ENCODE measurements around the gene SLC6A2. TPM values are rescaled to one million over a fixed set of nuclear protein-coding genes. Genes with fewer than 3 reads are reported as not detected.

The SLC6A2 gene
- total and polyA plus RNA-seq, 2 of the 13 experiments (the other 11 are each of a cell fraction or from before 2014, with no cell fraction given), result 0.62 to 0.66 TPM

DNA sequence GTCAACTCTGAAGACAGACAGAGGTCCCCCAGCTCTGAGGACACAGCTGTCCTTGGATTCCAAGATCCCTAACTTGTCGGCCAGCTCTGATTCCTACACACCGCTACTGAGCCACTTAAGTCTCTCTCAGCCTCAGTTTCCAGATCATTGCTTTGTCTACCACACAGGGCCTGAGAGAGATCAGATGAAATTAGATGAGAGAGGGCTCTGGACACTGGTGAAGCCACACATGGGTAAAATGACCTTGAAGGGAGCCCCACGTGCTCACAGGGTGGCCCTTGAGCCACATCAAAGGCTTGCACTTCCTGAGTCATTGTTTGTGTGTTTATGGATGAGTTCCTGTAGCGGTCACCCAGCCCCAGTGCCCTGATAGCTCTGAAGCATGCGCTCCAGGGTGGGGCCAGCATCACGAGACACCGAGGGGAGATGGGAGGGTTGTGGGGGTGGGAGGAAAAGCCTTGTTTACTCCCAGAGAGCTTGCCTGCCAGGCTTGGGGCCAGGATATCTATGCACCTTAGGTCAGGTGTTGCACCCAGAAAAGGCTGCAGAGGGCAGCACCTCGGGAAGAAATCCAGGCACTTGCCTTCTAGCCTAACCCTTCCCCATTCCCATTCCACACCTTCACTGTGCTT, 32.7 kb upstream of the SLC6A2 start (continued):
- TF ChIP-seq, protein P1, sequence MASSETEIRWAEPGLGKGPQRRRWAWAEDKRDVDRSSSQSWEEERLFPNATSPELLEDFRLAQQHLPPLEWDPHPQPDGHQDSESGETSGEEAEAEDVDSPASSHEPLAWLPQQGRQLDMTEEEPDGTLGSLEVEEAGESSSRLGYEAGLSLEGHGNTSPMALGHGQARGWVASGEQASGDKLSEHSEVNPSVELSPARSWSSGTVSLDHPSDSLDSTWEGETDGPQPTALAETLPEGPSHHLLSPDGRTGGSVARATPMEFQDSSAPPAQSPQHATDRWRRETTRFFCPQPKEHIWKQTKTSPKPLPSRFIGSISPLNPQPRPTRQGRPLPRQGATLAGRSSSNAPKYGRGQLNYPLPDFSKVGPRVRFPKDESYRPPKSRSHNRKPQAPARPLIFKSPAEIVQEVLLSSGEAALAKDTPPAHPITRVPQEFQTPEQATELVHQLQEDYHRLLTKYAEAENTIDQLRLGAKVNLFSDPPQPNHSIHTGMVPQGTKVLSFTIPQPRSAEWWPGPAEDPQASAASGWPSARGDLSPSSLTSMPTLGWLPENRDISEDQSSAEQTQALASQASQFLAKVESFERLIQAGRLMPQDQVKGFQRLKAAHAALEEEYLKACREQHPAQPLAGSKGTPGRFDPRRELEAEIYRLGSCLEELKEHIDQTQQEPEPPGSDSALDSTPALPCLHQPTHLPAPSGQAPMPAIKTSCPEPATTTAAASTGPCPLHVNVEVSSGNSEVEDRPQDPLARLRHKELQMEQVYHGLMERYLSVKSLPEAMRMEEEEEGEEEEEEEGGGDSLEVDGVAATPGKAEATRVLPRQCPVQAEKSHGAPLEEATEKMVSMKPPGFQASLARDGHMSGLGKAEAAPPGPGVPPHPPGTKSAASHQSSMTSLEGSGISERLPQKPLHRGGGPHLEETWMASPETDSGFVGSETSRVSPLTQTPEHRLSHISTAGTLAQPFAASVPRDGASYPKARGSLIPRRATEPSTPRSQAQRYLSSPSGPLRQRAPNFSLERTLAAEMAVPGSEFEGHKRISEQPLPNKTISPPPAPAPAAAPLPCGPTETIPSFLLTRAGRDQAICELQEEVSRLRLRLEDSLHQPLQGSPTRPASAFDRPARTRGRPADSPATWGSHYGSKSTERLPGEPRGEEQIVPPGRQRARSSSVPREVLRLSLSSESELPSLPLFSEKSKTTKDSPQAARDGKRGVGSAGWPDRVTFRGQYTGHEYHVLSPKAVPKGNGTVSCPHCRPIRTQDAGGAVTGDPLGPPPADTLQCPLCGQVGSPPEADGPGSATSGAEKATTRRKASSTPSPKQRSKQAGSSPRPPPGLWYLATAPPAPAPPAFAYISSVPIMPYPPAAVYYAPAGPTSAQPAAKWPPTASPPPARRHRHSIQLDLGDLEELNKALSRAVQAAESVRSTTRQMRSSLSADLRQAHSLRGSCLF (CRISPR knock-in tag; IDR thresholded peaks at IDR 0.05; ENCODE audit: borderline replicate concordance), result no peak; the same call in 1 of the 2 replicates
- TF ChIP-seq ZNF530 (CRISPR knock-in tag; IDR thresholded peaks at IDR 0.05; ENCODE audit: low read depth) (no peak), ZNF33A (CRISPR knock-in tag; IDR thresholded peaks at IDR 0.05; ENCODE audit: borderline replicate concordance) (no peak), SRSF1 (optimal IDR thresholded peaks at IDR 0.05; ENCODE audit: low read depth, low read length) (no peak), DNMT3B (CRISPR knock-in tag; conservative IDR thresholded peaks at IDR 0.05) (0 out of 2 replicates have a peak, but pooled peaks have one; percentile 86), HDAC6 (IDR thresholded peaks at IDR 0.05; ENCODE audit: low read depth, low read length) (no peak), TBX2 (CRISPR knock-in tag; IDR thresholded peaks at IDR 0.05; ENCODE audit: borderline replicate concordance) (peak; percentile 99), TEAD3 (CRISPR knock-in tag; optimal IDR thresholded peaks at IDR 0.05; ENCODE audit: borderline replicate concordance) (peak; percentile 86), RXRA (CRISPR knock-in tag; IDR thresholded peaks at IDR 0.05) (peak; percentile 99), RELA (CRISPR knock-in tag; IDR thresholded peaks at IDR 0.05) (peak; percentile 35; the same call in 1 of the 2 replicates), GATA4 (IDR thresholded peaks at IDR 0.05; ENCODE audit: borderline replicate concordance, low read depth) (peak; percentile 85; the same call in 1 of the 2 replicates)
- TF ChIP-seq, protein P2, sequence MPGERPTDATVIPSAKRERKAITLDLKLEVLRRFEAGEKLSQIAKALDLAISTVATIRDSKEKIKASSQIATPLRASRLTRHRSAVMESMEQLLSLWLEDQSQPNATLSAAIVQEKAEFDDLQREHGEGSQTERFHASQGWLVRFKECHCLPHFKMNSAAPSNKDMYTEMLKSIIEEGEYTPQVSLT (CRISPR knock-in tag; IDR thresholded peaks at IDR 0.05; ENCODE audit: borderline replicate concordance, low read depth), result no peak
- TF ChIP-seq, protein P3, sequence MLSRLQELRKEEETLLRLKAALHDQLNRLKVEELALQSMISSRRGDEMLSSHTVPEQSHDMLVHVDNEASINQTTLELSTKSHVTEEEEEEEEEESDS (CRISPR knock-in tag; IDR thresholded peaks at IDR 0.05; ENCODE audit: borderline replicate concordance), result peak; percentile 61; the same call in 1 of the 2 replicates
- TF ChIP-seq, protein P4, sequence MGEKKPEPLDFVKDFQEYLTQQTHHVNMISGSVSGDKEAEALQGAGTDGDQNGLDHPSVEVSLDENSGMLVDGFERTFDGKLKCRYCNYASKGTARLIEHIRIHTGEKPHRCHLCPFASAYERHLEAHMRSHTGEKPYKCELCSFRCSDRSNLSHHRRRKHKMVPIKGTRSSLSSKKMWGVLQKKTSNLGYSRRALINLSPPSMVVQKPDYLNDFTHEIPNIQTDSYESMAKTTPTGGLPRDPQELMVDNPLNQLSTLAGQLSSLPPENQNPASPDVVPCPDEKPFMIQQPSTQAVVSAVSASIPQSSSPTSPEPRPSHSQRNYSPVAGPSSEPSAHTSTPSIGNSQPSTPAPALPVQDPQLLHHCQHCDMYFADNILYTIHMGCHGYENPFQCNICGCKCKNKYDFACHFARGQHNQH (CRISPR knock-in tag; IDR thresholded peaks at IDR 0.05), result peak; percentile 99
- TF ChIP-seq, protein P5, sequence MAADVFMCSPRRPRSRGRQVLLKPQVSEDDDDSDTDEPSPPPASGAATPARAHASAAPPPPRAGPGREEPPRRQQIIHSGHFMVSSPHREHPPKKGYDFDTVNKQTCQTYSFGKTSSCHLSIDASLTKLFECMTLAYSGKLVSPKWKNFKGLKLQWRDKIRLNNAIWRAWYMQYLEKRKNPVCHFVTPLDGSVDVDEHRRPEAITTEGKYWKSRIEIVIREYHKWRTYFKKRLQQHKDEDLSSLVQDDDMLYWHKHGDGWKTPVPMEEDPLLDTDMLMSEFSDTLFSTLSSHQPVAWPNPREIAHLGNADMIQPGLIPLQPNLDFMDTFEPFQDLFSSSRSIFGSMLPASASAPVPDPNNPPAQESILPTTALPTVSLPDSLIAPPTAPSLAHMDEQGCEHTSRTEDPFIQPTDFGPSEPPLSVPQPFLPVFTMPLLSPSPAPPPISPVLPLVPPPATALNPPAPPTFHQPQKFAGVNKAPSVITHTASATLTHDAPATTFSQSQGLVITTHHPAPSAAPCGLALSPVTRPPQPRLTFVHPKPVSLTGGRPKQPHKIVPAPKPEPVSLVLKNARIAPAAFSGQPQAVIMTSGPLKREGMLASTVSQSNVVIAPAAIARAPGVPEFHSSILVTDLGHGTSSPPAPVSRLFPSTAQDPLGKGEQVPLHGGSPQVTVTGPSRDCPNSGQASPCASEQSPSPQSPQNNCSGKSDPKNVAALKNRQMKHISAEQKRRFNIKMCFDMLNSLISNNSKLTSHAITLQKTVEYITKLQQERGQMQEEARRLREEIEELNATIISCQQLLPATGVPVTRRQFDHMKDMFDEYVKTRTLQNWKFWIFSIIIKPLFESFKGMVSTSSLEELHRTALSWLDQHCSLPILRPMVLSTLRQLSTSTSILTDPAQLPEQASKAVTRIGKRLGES (CRISPR knock-in tag; IDR thresholded peaks at IDR 0.05; ENCODE audit: borderline replicate concordance), result peak; percentile 99
- TF ChIP-seq, protein P6, sequence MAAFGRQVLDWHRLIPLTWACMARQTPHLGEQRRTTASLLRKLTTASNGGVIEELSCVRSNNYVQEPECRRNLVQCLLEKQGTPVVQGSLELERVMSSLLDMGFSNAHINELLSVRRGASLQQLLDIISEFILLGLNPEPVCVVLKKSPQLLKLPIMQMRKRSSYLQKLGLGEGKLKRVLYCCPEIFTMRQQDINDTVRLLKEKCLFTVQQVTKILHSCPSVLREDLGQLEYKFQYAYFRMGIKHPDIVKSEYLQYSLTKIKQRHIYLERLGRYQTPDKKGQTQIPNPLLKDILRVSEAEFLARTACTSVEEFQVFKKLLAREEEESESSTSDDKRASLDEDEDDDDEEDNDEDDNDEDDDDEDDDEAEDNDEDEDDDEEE (CRISPR knock-in tag; IDR thresholded peaks at IDR 0.05), result no peak
